Heart right ventricle (tissue), 16 donors: ENCODE measurements around the gene SLC17A9. TPM values are rescaled to one million over a fixed set of nuclear protein-coding genes. Genes with fewer than 3 reads are reported as not detected.

Experiments used
- ATAC-seq, 8 donors: fragments of 200-7000 bp; cut with Tn5 transposase; one replicate each; pipeline ENCODE4 v1.9.1; 2020; ENCODE audit warnings: mild to moderate bottlenecking in 8 of 8, moderate library complexity in 8 of 8, moderate number of reproducible peaks in 1 of 8
- DNase-seq, 2 donors: peaks; one replicate each; pipeline ENCODE4 v3.0.0-alpha.2; 2020
- H3K27ac ChIP-seq, 10 donors: fragments of 200-600 bp; sonication (generic) in 2 of 10; one replicate each; pipeline versions ENCODE4 v1.5.0 to v1.8.0; 2020 to 2022; ENCODE audit warnings: mild to moderate bottlenecking in 3 of 10
- H3K27me3 ChIP-seq, 7 donors: fragments of 200-600 bp; one replicate each; pipeline ENCODE4 v1.8.0; 2021 to 2022; ENCODE audit warnings: mild to moderate bottlenecking in 2 of 7
- H3K36me3 ChIP-seq, 9 donors: fragments of 200-600 bp; sonication (generic) in 1 of 9; one replicate each; pipeline versions ENCODE4 v1.5.0 to v1.8.0; 2020 to 2022; ENCODE audit warnings: mild to moderate bottlenecking in 2 of 9
- H3K4me1 ChIP-seq, 9 donors: fragments of 200-600 bp; sonication (generic) in 1 of 9; one replicate each; pipeline versions ENCODE4 v1.5.0 to v1.8.0; 2020 to 2022; ENCODE audit warnings: mild to moderate bottlenecking in 4 of 9
- H3K4me3 ChIP-seq, 10 donors: fragments of 200-600 bp; sonication (generic) in 2 of 10; one replicate each; pipeline versions ENCODE4 v1.5.0 to v1.8.0; 2020 to 2022; ENCODE audit warnings: mild to moderate bottlenecking in 7 of 10, moderate library complexity in 2 of 10
- H3K9me3 ChIP-seq, 11 donors: fragments of 200-600 bp in 10 of 11; sonication (generic) in 2 of 11; one replicate each; pipeline versions ENCODE4 v1.5.0 to v1.8.0; 2013 to 2022; ENCODE audit warnings: mild to moderate bottlenecking in 2 of 11, control low read depth in 1 of 11, moderate library complexity in 1 of 11
- WGBS, 2 donors: extraction: QIAGEN DNeasy Blood & Tissue Kit; methylation state at CpG; one replicate each; pipeline ENCODE4 v1.1.7; 2013; ENCODE audit warnings: inconsistent platforms in 1 of 2; 5-methylcytosine and 5-hydroxymethylcytosine counted together
- intact Hi-C, 10 donors: fragments of 100-400 bp; cut with DNase I; formaldehyde crosslinking; loops; one replicate each; pipeline versions ENCODE4 v1.11.1 to v1.14.2; 2022
- polyA plus RNA-seq, 2 donors: library from polyadenylated mRNA; stranded (reverse); fragments of 200-250 nt; gene quantifications; one replicate each; pipeline ENCODE4 v1.2.3, GENCODE V29; 2013
- total RNA-seq, 10 donors: library from RNA; stranded (reverse); fragmentation: NEBNext Ultra II Directional in 3 of 10; extraction: Animal tissue kit (Norgen Biotek cat#: 25700) in 3 of 10; gene quantifications; one replicate each; pipeline versions ENCODE4 v1.2.1 to v1.2.4, GENCODE V29; 2021 to 2023
- TF ChIP-seq, protein P1 (sequence below), 9 donors: fragments of 200-600 bp; sonication (generic) in 2 of 9; IDR thresholded peaks; one replicate each; pipeline versions ENCODE4 v1.5.0 to v1.8.0; 2021 to 2022; ENCODE audit warnings: antibody characterized with exemption in 9 of 9, mild to moderate bottlenecking in 5 of 9, moderate library complexity in 1 of 9
- donor health status: Arrhythmogenic right ventricular cardiomyopathy.
- donor health status: ischemic (EF 13 %, LVEDD 7.1; RV severe dilation, severe dysfunction).
- donor health status: healthy with polysubstance abuse.
- donor health status: DM: no; HTN: yes; CAD: no.
- donor health status: DM: no; HTN: no; CAD: no.
- donor health status: ischemic (EF 25% LVEDD 6.9; RV normal size, moderate dysfunction).
- donor health status: ischemic (EF 25% LVEDD 5.7; RV mildly dilated, moderate dysfunction).
- donor health status: healthy.
- donor health status: DM: yes; HTN: yes; CAD: no.
- donor health status: Ischemic cardiomyopathy.
- donor health status: ischemic (EF 35%, LVEDD 5.7; RV mildly dilated, moderate dysfunction).
- donor health status: nonischemic (EF 11% LVEDD 7.7; RV severe dilation, severe dysfunction).
- donor health status: DM: yes; HTN: yes; CAD: no.
- donor health status: PGD.
- donor health status: ischemic (EF 29% LVEDD 5.4; RV normal size, mild dysfunction).
- donor health status: nonischemic (EF 23%, LVEDD 6.1; RV moderate dilation, normal function).

Gene SLC17A9
- total and polyA plus RNA-seq, 12 donors, result 0.19 to 8.3 (median 1.0) TPM

DNA sequence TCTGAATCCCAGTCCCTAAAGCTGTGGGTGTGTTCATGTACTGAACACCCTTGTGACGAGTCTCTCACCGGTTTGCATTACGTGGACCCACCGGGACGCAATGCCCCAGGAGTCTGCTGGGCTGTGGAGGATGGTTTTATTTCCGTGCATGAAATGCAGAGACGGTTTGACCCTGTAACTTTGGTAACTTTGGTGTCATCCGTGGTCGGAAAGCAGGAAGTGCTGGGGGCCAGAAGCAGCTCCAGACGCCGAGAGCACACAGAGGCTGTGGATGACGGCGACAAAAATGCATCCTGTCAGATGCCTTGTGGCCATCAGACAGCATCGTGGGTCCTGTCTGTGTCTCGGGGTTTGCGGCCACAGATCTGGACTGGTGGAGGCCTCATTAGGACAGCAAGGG, 47.1 kb downstream of the SLC17A9 start:
- DNase-seq, result peak in 1 of 2 donors; percentile 0
- intact Hi-C loops, result no loop called here
- Histone ChIP-seq H3K27me3 (peaks cover 17 to 98% (median 87%) of the 10 kb centered on the region in 7 donors), H3K36me3 (no peaks in the 10 kb centered on the region), H3K4me1 (peaks cover 0 to under 1% (median 0%) of the 10 kb centered on the region in 9 donors), H3K4me3 (no peak overlapping the region), H3K9me3 (no peaks in the 10 kb centered on the region), H3K27ac (no peak overlapping the region)
- WGBS, 2 donors, result 69 to 80% methylated on average over 16 of the region's 16 CpGs
- ATAC-seq, result no peak
- TF ChIP-seq, protein P1, sequence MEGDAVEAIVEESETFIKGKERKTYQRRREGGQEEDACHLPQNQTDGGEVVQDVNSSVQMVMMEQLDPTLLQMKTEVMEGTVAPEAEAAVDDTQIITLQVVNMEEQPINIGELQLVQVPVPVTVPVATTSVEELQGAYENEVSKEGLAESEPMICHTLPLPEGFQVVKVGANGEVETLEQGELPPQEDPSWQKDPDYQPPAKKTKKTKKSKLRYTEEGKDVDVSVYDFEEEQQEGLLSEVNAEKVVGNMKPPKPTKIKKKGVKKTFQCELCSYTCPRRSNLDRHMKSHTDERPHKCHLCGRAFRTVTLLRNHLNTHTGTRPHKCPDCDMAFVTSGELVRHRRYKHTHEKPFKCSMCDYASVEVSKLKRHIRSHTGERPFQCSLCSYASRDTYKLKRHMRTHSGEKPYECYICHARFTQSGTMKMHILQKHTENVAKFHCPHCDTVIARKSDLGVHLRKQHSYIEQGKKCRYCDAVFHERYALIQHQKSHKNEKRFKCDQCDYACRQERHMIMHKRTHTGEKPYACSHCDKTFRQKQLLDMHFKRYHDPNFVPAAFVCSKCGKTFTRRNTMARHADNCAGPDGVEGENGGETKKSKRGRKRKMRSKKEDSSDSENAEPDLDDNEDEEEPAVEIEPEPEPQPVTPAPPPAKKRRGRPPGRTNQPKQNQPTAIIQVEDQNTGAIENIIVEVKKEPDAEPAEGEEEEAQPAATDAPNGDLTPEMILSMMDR (IDR thresholded peaks at IDR 0.05), result no peak

DNA sequence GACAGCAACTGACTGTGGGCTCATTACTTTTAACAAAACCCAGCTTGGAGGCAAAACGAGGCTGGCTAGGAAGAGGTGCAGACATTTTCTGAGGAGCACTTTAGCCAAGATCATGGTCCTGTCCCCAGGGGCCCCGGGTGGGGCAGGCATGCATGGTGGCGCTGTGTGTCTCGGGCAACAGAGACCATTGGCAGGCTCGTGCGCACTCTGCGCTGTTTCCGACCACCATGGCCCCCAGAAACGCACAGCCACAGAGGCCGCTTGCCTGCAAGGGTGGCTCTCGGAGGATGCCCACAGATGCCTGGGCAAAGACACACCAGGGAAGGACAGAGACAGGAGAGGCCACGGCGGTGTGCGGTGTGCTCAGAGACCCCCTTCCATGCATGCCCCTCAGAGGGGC, 47.5 kb downstream of the SLC17A9 start:
- no peak for ATAC-seq
- 84 to 87% methylated on average over 14 of the region's 14 CpGs for WGBS, 2 donors
- H3K27me3 ChIP-seq, result peaks cover 21 to 98% (median 91%) of the 10 kb centered on the region in 7 donors
- no peak overlapping the region for H3K27ac ChIP-seq
- intact Hi-C loops, result loop anchor here in 4 of 10 donors (10.0 kb wide), 3 partner anchors 45 to 125 kb away; partner anchors contain the start of gene SLC17A9 (in 1 of the 4)
- no peak overlapping the region for H3K4me3 ChIP-seq
- TF ChIP-seq, protein P1 (IDR thresholded peaks at IDR 0.05), result no peak
- peak in 1 of 2 donors; percentile 2 for DNase-seq
- H3K9me3 ChIP-seq, result no peaks in the 10 kb centered on the region
- no peaks in the 10 kb centered on the region for H3K36me3 ChIP-seq
- H3K4me1 ChIP-seq, result peaks cover 0 to 5% (median 0%) of the 10 kb centered on the region in 9 donors

DNA sequence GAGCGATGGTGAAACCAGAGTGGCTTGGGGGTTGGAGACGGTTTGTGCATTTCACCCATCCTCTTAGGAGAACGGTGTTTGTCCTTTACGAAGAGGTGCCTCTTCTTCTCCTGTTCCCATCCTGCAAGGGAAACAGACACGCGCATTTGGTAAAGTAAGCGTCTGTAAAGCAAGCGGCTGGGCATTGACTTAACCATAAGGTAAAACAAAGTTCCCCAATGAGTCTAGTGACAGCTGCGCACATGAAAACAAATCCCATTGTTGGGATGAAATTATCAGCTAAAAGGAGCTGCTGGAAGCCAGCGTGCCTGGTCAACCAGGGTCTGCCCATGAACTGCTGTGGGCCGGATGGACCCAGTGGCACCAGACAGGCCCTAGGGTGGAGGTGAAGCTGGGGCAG, 48.4 kb downstream of the SLC17A9 start:
- peaks cover 0 to 10% (median 0%) of the 10 kb centered on the region in 9 donors for H3K4me1 ChIP-seq
- no peak overlapping the region for H3K27ac ChIP-seq
- intact Hi-C loops, result loop anchor here in 4 of 10 donors (10.0 kb wide), 3 partner anchors 46 to 126 kb away; partner anchors contain the start of gene SLC17A9 (in 1 of the 4)
- WGBS, 2 donors, result 41 to 46% methylated on average over 11 of the region's 11 CpGs
- peaks cover 31 to 100% (median 97%) of the 10 kb centered on the region in 7 donors for H3K27me3 ChIP-seq
- no peak for ATAC-seq
- no peaks in the 10 kb centered on the region for H3K36me3 ChIP-seq
- no peaks in the 10 kb centered on the region for H3K9me3 ChIP-seq
- no peak overlapping the region for H3K4me3 ChIP-seq
- TF ChIP-seq, protein P1 (IDR thresholded peaks at IDR 0.05), result no peak
- peak in 1 of 2 donors; percentile 0 for DNase-seq

DNA sequence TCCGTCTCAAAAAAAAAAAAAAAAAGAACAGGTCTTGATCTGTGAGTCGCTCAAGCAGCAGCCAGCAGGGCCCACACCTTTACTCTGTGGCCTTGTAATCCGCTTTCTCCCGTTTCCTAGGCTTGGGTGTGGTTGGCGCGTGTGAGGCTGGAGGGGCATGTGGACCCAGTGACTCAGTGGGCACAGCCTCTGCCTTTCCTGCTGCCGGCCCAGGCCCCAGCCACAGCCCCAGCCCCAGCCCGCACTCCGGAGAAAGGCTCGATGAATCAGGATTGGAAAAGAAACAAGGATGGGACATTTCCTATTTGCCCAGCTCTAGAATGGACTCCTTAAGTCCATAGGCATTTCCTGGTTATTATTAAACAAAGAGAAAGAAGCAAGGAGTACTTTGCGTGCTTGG, 50.0 kb downstream of the SLC17A9 start:
- 78 to 85% methylated on average over 11 of the region's 11 CpGs for WGBS, 2 donors
- intact Hi-C loops, result loop anchor here in 4 of 10 donors (10.0 kb wide), 3 partner anchors 48 to 128 kb away; partner anchors contain the start of gene SLC17A9 (in 1 of the 4)
- Histone ChIP-seq H3K27ac (no peak overlapping the region), H3K36me3 (no peaks in the 10 kb centered on the region), H3K4me1 (peaks cover 0 to 22% (median 12%) of the 10 kb centered on the region in 9 donors), H3K27me3 (peaks cover 38 to 100% (median 97%) of the 10 kb centered on the region in 7 donors), H3K9me3 (no peaks in the 10 kb centered on the region), H3K4me3 (no peak overlapping the region)
- ATAC-seq (no peak), DNase-seq (peak in 1 of 2 donors; percentile 1)
- TF ChIP-seq, protein P1 (IDR thresholded peaks at IDR 0.05), result no peak
